NK-92 treated with Interleukin-12 subunit alpha and Interleukin-12 subunit beta, amount 100 ng/mL, for 24 hours (cell line): ENCODE data around the gene LIMS2.
A peak's percentile ranks its signal among the peaks of the same experiment; 100 is the strongest.

Experiments used
- DNase-seq: peaks from one replicate; lab custom pipeline; 2025; lab: John Stamatoyannopoulos, UW

Gene LIMS2

DNA sequence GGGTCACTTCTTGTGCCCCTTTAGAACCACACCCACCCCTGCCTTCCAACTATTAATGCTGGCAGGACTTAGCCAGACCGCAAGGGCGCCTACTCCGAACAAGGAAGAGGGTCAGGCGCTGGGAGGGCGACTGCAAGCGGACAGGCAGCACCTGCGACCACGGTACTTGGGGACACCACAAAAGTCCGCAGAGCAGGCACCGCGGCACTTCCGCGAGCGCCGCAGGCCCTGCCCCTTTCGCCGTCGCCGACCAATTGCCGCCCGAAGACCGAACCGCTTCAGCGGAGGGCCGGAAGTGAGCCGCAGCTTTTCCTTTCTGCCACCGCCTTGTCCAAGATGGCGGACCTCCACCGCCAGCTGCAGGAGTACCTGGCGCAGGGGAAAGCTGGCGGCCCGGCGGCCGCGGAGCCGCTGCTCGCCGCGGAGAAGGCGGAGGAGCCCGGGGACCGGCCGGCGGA, 25.9 kb upstream of the LIMS2 start, which contains the start of gene SFT2D3:
SFT2D3 (plus strand) TSS at position 305 of the 458 bp plus-strand sequence; CDS start at position 337, 32 bp downstream.
- DNase-seq: peak; percentile 91

DNA sequence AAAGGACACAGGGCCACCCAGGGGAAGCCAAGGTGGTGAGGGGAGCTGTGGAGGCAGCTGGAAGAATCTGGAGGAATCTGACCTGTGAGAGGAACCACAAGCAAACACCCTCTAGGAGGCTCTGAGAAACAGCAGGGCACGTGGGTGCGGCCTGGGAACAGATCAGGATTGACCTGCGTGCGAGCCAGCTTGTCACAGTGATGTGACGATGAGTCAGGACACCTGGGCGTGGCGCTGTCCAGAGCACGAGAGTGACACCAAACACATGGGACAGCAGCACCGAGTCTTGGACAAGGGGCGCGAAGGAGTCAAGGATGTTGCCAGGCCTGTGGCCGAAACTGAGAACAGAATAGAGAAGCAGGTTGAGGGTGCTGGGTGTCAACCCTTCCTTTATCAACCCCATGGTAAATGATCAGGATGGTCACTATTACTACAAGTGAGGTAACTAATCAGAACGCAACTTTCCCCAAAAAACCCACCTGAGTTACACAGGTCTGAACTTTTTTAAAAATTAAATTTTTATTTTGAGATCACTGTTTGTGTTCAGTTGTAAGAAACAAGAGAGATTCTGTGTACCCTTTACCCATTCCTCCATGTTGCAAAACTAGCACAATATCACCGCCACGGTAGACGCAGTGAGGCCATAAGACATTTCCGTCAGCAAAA, 25.3 kb upstream of the LIMS2 start:
- no peak for DNase-seq

DNA sequence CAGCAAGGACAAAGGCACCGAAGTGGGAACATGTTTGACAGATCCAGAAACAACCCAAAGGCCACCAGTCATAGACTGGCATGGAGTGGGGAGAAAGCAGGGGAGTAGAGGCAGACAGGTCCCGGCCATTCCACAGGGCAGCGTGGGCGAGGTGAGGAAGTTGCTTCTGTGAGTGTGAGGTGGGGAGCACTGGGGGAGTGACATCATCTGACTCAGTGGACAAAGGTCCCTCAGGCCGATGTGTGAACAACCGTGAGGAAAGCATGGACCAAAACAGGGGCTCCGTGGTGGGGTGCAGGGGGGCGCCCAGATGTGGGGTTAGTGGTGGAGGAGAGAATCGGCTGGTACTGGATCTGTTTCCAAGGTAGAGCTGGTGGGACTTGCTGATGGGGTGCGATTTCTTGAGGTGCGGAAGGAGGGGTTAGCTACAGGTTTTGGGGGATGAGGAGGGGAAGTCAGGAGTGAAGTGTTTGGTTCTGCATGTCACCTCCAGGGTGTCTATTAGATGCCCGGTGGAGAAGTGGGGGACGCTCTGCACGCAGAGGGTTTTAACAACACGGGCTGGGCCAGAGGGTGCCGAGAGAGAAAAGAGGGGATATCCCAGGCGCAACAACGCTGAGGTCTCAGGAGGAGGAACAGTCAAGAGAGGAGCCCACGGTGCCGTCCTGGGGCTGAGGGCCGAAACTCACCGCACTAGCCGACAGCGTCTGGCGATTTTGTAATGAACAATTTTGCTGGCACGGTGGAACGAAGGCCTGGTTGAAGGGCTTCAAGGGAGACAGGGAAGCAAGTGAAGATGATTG, 23.4 kb upstream of the LIMS2 start:
- DNase-seq: no peak

DNA sequence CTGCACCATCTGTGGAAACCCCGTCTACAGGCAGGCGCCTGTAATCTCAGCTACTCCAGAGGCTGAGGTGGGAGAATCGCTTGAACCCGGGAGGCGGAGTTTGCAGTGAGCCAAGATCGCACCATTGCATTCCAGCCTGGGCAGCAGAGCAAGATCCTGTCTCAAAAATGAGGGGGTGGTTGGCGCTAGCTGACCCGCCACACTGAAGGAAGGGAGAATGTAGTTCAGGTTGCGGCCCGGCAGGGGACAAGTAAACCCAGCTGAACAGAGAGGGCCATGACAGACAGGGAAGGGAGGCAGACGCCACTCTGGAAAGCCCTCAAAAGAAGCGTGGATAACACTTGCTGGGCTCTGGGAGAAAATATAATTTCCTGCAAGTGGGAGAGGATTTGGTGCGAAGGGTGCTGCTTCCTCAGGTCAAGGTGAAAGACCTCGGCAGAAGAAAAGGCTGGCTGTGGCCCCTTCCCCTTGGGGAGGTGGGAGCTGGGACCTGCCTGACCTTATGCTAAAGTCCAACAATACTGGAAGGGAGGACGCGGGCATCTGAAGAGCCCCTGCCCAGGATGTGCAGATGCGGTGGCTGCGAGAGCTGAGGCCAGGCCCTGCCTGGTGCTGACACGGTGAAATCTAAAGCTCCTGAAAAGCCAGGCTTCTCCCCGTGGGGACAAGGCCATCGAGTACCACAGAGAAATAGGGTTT, 22.3 kb upstream of the LIMS2 start:
- no peak for DNase-seq

DNA sequence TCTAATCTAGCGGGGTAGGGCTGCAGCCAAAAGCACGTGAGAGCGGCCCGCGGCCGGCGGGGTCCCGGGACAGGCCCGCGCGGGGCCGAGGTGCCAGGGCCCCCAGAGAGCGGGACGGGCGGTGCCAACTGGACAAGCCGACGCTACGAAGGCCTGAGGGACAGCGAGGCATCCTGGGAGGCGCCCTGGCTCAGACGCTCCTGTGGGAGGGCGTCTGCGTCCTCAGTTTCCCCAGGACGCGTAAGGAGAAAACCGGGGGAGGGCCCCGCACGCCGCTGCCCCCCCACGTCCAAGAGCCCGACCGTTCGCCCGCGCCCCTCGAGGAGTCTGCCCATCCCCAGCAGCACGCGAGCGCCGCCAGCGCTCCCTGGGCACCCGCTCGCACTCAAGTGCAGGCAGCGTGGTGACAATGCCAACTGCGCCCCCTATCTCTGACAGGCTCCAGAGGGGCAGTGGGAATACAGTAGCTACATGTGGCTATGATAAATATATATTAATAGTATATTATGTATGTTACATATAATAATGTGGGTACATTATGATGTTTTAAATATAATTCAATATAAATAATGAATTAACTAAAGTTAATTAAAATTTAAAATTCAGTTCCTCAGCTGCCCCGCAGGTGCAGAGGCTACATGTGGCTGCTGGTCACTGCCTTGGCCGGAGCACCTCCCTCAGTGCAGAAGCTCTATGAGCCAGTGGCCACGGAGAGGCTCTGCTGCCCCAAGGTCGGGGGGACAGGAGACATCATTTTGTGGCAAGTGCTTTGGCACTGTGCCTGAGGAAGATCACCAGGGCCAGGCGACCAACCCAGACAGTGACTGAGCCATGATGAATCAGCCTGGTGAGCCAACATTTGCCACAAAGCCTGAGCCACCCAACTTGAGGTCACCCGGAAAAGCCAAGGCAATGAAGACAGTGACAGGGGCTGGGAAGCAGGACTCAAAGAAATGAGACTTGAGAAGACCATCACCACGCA, 20.5 kb upstream of the LIMS2 start:
- DNase-seq: no peak

DNA sequence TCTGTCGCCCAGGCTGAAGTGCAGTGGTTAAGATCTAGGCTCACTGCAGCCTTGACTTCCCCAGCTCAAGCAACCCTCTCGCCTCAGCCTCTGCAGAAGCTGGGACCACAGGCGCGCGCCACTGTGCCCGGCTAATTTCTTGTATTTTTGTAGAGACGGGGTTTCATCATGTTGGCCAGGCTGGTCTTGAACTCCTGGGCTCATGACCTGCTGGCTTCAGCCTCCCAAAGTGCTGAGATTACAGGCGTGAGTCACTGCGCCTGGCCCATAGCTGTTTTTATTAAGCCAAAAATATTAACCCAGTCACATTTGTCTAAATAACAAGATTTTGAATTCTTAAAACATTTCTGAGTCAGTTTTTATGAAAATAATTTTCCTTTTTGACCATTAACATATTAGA, 19.7 kb upstream of the LIMS2 start:
- no peak for DNase-seq

DNA sequence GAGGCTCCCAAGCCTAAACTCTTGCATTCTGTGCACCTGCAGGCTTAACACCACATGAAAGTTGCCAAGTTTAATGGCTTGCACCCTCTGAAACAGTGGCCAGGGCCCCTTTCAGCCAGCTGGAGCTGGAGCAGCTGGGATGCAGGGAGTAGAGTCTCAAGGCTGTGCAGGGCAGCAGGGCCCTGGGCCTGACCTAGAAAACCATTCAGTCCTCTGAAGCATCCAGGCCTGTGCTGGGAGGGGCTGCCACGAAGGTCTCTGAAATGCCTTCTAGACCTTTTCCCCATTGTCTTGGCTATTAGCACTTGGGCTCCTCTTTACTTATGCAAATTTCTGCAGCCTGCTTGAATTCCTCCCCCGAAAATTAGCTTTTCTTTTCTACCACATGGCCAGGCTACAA, 15.4 kb upstream of the LIMS2 start:
- DNase-seq: no peak

DNA sequence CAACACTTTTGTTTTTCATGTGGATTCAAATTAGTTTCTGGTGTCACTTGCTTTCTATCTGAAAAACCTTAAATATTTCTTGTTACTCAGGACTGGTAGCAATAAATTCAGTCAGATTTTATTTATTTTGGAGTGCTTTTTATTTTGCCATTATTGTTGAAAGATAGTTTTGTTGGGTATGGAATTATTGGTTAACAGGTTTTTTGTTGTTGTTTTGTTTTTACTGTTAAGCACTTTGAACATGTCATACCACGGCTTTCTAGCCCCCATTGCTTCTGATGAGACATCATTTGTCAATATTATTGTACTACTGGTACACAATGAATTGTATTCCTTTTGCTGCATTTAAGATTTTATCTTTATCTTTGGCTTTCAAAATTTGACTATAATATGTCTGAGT, 13.1 kb upstream of the LIMS2 start:
- DNase-seq: no peak

DNA sequence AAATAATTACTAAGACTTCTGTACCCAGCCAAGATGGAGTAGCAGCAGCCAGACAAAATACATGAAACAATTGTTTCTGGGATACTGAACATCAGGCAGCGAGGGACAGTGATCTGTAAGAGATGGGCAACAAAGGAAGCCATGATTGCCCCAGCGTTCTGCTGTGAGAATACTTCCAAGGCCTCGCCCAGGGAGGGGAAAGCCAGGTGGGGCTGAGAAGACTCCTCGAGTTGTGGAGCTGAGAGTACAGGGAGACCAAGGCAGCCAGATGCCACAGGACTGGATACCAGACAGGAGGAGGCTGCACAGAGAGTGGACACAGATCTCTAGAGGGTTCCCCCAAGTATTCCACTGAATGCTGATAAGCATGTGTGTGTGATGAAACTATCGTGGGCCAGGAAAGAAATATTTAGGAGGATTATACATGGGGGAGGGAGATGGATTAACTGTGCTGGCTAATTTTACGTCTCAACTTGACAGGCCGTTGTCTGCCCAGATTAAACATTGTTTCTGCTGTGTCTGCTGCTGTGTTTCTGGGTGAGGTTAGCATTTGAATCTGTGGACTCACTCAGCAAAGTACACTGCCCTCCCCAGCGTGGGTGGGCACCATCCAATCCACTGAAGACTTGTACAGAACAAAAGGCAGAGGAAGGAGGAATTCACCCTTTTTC, 10.2 kb upstream of the LIMS2 start:
- DNase-seq: no peak

DNA sequence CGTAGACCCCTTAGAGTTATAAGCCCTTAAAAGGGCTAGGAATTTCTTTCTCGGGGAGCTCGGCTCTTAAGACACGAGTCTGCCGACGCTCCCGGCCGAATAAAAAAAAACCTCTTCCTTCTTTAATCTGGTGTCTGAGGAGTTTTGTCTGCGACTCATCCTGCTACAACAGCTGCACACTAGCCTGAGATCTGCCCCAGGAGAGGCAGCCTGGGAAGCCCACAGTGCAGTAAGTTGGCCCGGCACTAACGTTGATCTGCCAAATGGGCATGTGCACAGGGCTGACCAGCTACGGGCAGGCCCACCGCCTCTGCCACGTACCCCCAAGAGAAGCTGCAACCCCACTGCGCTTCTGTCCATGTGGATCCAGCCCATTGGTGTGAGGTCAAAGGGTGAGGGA, 8.4 kb upstream of the LIMS2 start:
- DNase-seq: no peak

DNA sequence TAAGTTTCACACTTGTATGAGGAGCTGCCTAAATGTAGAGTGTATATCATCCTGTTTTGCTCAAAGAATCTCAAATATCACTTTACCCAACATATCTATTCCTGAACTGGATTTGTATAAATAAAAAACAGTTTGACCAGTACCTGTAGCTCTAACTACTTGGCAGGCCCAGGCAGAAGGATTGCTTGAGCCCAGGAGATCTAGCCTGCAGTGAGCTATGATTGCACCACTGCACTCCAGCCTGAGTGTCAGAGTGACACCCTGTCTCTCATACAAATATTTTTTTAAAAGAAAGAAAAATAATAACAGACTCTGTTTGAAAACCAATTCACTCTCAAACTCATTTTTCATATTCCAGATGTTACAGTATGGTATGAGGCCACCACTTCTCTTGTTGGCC, 7.7 kb upstream of the LIMS2 start:
- no peak for DNase-seq

DNA sequence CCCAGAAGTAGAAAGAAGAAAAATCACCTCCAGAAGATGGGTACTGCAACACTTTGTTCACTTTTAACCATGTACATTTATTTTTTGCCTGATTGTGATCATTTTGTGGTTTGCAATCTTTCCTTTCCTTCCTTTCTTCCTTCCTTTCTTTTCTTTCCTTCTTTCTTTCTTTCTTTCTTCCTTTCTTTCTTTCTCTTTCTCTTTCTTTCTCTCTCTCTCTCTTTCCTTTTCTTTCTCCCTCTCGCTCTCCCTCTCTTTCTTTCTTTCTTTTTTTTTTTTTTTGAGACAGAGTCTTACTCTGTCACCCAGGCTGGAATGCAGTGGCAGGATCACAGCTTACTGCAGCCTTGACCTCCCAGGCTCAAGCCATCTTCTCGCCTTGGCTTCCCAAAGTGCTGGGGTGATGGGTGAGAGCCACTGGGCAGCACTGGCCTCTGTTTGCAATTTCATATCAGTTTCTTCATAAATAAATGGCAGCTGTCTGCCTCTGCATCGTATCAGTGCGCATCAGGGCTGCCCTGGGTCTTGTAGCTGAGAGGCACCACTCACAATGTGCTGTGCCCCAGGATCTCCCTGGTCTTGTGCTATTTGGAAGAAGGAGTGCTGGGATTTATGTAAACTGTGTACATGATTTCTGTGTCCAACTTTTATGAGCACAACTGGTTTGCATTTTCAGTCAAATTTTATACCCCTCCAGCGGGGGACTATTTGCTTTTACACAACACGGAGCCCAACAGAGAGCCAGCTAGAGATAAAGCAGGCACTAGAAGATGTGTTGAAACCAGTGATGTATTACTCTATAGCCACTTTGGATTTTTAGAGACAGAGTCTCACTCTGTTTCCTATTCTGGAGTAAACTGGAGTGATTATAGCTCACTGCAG, 6.9 kb upstream of the LIMS2 start:
- no peak for DNase-seq

DNA sequence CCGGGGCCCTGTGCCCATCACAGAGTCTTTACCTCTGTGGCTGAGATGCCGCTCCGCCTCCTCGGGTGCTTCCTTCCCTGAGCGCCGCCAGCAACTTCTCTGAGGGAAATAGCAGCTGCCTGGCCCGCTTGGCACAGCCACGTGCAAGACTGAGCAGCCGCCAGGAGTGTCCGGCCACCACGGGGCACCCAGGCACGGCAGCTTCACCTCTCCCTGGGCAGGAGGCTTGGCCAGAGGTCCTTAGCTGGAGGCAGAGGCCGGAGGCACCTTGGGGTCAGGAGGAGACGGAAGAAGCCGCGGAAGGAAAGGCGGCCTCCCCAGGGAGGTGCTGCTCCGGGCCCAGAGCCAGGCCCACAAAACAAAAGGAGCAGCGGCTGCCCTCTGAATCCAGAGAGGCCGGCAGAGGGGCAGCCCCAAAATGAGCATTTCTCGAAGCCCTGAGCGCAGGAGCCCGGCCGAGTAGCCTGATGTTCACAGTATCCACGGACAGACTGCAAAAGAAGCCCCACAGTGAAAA, 6.0 kb upstream of the LIMS2 start:
- no peak for DNase-seq

DNA sequence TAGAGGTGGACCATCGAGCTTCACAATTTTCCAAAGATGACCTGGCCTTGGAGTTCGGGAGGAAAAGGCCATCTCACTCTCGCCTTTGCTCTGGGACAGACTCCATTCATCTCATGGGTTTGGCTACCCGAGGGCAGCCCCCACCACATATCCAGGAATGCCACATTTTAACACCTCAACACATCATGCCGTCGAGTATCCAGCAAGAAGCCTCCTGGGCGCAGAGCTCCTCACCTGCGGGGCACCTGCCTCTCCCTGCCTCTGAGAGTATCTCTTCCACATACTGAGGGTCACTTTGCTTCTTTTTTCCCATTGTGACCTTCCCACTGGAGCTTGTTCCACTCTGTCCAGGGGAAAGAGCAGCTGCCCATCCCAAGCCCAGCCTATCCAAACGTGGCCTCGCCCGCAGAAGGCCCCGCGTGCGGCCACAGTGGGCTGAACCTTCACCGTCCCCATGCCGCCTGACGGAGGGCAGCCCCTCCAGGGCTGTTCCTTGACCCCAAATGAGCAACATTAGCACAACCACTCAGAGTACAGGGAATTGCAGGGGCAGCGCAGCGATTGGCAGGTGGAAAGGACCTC, 5.5 kb upstream of the LIMS2 start:
- no peak for DNase-seq

DNA sequence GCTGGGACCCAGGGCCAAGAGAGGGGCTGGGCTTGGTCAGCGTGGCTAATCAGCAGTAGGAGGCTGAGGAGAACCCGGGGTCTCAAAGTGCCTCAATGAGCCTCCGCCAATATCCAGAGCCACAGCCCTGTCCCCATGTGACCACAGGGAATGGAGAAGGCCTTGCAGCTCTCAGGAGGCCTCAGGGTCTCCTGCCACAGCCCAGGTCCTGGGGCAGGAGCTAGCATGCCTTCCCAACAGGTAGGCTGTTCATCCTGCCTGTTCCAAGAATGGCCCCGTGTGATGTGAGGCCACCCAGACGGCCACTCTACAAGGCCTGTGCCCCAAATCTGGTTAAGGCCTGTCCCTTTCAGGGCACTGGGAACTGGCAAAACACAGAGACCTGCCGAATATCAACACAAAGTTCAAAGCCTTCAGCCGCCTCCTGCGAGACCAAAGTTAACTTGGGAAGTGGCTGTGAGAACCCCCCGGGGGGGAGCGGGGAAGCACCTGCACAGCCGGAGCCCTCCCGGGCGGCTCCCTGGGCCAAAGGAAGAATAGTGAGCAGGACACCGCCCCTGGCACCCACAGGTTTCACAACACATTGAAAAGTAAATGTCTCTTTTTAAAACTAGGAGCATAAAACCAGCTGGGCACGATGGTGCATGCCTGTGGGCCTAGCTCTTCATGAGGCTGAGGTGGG, 4.5 kb upstream of the LIMS2 start:
- DNase-seq: no peak

DNA sequence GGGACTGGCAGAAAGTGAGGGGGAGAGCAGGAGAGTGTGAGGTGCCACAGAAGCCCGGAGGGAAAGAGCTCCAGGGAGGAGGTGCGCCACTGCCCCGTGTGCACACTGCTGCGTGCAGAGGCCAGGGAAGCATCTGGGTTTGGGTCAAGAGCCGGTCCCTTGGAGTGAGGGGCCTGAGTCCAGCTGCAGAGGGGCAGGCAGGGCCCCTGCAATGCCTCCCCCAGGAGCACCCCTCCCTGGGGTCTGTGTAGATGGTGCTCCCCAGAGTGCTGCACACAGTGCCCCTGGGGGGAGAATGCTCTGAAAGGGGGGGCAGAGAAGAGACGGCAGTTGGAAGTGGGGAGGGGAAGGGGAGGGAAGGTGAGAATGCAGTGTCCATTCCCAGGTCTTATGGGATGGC, 3.7 kb upstream of the LIMS2 start:
- DNase-seq: no peak

DNA sequence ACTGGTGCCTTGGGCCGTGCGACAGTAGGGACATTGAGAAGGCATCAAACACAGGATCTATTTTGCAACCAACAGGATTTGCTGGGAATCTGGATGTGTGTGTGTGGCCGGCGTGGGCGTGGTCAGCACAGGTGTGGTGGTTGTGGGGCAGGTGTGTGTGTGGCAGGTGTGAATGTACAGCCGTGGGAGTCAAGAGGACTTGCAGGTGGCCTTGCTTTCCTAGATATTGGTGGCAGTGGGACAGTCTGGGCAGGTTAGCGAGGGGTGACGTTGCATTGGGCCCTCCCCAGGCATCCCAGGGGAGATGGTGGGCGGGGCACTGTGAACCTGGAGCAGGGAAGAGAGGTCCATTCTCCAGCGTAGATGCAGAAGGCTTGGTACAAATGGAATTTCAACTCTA, 3.2 kb upstream of the LIMS2 start:
- no peak for DNase-seq

DNA sequence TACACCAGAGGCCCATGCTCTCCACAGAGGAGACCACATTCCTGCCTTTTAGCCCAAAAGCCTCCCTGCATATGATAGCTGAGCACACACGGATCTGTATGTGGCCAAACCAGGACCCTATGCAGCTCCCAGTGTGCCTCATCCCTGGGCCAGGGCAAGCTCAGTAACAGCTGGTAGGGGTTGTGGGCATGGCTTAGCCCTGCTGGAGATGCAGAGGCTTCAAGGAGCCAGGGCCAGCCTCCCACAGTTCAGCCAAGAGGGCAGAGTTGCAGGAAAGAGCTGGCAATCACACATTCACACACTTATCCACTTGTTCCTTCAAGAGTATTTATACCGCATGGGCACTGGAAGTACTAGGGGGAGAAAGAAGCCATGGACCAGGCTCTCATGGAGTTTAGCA, 1.6 kb upstream of the LIMS2 start:
- DNase-seq: no peak
